Adrenal gland (tissue), 5 donors: ENCODE data around the gene SLC36A1.

Source experiments
- POLR2A ChIP-seq, 2 donors: fragments of 450-650 bp; IDR thresholded peaks; one replicate each; pipeline ENCODE4 v1.6.1; 2017; ENCODE audit warnings: antibody characterized with exemption in 2 of 2, mild to moderate bottlenecking in 2 of 2, moderate library complexity in 1 of 2
- TF ChIP-seq, protein P1 (sequence below), 6 experiments: fragments of 450-650 bp in 4 of 6; fragments of 200-600 bp in 2 of 6; sonication (generic) in 1 of 6; IDR thresholded peaks; 1 replicate in 5 of 6; 2 replicates in 1 of 6; pipeline versions ENCODE4 v1.5.1 to v1.8.0; 2016 to 2021; ENCODE audit warnings: antibody characterized with exemption in 6 of 6, mild to moderate bottlenecking in 2 of 6, moderate library complexity in 1 of 6
- donor health status: DM: no; HTN: no; CAD: no.

DNA sequence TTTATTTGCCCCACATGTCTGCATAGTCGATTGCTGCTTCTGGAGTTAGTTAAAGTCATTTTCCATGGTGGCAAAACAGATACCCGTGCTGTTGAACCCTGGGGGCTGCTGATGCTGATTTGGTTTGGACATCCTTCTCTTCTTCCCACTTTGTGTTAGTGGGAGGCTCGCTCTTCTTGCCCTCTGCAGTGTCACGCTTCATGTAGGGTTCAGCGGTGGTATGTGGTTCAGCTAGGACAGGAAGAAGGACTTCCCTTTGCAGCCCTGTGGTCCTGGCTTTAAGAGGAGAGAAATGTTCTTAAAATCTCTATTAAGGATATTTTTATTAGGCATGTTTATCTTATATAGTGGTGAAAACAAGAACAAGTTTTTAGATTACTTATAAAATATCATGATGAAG lies 36.2 kb downstream of the SLC36A1 start:
- no peak for TF ChIP-seq POLR2A (IDR thresholded peaks at IDR 0.05)
- TF ChIP-seq, protein P1, sequence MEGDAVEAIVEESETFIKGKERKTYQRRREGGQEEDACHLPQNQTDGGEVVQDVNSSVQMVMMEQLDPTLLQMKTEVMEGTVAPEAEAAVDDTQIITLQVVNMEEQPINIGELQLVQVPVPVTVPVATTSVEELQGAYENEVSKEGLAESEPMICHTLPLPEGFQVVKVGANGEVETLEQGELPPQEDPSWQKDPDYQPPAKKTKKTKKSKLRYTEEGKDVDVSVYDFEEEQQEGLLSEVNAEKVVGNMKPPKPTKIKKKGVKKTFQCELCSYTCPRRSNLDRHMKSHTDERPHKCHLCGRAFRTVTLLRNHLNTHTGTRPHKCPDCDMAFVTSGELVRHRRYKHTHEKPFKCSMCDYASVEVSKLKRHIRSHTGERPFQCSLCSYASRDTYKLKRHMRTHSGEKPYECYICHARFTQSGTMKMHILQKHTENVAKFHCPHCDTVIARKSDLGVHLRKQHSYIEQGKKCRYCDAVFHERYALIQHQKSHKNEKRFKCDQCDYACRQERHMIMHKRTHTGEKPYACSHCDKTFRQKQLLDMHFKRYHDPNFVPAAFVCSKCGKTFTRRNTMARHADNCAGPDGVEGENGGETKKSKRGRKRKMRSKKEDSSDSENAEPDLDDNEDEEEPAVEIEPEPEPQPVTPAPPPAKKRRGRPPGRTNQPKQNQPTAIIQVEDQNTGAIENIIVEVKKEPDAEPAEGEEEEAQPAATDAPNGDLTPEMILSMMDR (IDR thresholded peaks at IDR 0.05): no peak
